ENCODE measurements around the gene LGMN. TPM values are rescaled to one million over a fixed set of nuclear protein-coding genes. Genes with fewer than 3 reads are reported as not detected.
"Not testable (repeated sequence)": the region's sequence is repeated elsewhere in the genome, so short reads cannot be mapped to it uniquely, and the experiment has no call there.

LGMN gene
- total RNA-seq, 2 experiments from 2014 or later = 0.63 to 1.2 TPM

DNA sequence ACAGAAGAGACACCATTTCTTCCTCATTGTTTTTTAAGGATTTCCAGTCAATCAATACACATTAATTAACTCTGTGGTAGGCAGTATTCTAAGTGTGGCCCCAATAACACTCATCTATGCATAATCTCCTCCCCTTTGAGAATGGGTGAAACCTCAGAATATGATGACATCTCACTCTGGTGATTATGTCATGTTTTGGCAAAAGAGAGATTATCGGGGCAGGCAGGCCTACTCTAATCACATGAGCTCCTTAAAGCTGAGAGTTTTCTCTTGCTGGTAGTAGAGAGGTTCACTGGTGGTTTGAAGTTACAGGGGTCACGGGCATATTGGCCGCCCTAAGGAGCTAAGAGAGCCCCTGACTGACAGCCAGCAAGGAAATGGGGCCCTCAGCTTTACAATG is 7.1 kb upstream of the LGMN start:
- H3K4me1 Mint-ChIP-seq = peaks cover 25% of the 10 kb centered on the region
- H3K36me3 Mint-ChIP-seq = peaks cover 3% of the 10 kb centered on the region
- H3K4me3 Mint-ChIP-seq = no peak overlapping the region
- CTCF ChIA-PET = no interaction called here
- no peak for ATAC-seq
- H3K27me3 Mint-ChIP-seq = peaks cover 23% of the 10 kb centered on the region
- no peak overlapping the region for H3K27ac Mint-ChIP-seq
- no peaks in the 10 kb centered on the region for H3K9me3 Mint-ChIP-seq (ENCODE audit: low read depth)
- no peak for DNase-seq

DNA sequence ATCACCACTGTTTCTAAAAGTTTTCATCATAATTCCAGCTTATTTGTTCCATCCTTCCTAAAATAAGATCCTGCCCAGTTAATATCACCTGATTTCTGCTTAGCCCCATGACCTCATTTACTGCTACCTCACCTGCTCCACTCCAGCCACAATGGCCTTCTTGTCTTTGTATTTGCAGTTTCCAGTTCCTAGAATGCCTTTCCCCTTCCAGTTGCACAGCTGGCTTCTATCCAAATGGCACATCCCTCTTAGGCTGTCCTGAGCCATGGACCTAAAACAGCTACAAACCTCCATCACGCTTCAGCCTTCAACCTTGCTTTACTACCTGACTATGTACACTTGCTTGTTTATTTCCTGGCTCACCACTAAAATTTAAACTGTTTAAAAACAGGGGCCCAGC is 6.5 kb upstream of the LGMN start:
- CTCF ChIA-PET = interaction anchor here (1.2 kb wide), 1 partner anchor 41 kb away, joined by 5 read pairs; no protein-coding TSS in a partner anchor
- Mint-ChIP-seq H3K27me3 (peaks cover 27% of the 10 kb centered on the region), H3K27ac (no peak overlapping the region), H3K4me3 (no peak overlapping the region), H3K9me3 (ENCODE audit: low read depth) (no peaks in the 10 kb centered on the region), H3K4me1 (peaks cover 25% of the 10 kb centered on the region), H3K36me3 (peaks cover 3% of the 10 kb centered on the region)
- no peak for ATAC-seq
- no peak for DNase-seq

DNA sequence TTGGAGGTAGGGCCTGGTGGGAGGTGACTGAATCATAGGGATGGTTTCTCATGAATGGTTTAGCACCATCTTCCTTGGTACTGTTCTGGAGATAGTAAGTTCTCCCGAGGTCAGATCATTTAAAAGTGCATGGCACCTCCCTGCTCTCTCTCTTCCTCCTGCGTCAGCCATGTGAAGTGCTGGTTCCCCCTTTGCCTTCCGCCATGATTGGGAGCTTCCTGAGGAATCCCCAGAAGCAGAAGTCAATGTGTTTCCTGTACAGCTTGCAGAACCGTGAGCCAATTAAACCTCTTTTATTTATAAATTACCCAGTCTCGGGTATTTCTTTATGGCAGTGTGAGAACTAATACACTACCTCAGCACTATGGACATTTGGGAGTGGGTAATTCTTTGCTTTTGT is 4.8 kb upstream of the LGMN start:
- Mint-ChIP-seq H3K27me3 (peaks cover 45% of the 10 kb centered on the region), H3K9me3 (ENCODE audit: low read depth) (no peaks in the 10 kb centered on the region), H3K27ac (no peak overlapping the region), H3K4me1 (peaks cover 26% of the 10 kb centered on the region), H3K36me3 (peaks cover 4% of the 10 kb centered on the region), H3K4me3 (no peak overlapping the region)
- no peak for ATAC-seq
- CTCF ChIA-PET = no interaction called here
- DNase-seq = no peak

DNA sequence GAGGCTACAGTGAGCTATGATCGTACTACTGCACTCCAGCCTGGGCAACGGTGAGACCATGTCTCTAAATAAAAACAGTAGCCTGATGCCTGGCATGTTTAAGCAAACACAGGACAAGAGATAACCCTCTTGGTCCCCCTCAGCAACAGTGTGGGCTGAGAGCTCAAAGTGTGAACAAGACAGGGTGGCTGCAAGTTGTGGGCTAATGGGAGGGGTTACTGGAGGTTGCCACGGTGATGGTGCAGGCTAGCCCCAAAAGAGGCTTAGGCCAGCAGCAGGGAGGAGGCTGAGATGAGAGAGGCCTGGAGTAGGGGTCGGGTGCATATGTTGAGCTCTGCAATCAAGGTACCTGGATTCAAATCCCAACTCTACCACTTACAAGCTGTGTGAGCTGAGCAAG is 3.4 kb upstream of the LGMN start:
- peaks cover 3% of the 10 kb centered on the region for H3K36me3 Mint-ChIP-seq
- CTCF ChIA-PET = interaction anchor here (2.0 kb wide), 1 partner anchor 32 kb away, joined by 7 read pairs; no protein-coding TSS in a partner anchor
- peaks cover 35% of the 10 kb centered on the region for H3K4me1 Mint-ChIP-seq
- H3K9me3 Mint-ChIP-seq (ENCODE audit: low read depth) = no peaks in the 10 kb centered on the region
- ATAC-seq = no peak
- no peak overlapping the region for H3K27ac Mint-ChIP-seq
- no peak overlapping the region for H3K4me3 Mint-ChIP-seq
- peaks cover 59% of the 10 kb centered on the region for H3K27me3 Mint-ChIP-seq
- DNase-seq = no peak

DNA sequence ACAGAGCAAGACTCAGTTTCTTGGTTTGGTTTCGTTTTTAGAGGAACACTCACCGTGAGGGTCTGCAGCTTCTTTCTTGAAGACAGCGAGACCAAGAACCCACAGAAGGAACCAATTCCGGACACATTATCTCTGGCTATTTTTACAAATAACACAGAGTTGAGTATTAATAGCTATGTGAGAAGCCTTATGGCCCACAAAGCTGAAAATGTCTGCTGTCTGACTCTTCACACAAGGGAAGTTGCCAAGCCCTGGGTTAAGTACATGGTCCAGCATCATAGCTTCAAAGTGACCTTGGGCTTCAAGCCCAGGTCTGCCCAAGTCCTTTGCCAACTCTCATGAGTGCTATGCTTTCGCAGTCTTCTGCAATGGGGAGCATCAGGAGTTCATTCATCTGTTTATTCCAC is 2.6 kb upstream of the LGMN start:
- DNase-seq (no peak), ATAC-seq (no peak)
- Mint-ChIP-seq H3K4me3 (peak overlapping the region; percentile 61), H3K4me1 (peaks cover 35% of the 10 kb centered on the region), H3K27me3 (peaks cover 66% of the 10 kb centered on the region), H3K36me3 (peaks cover 3% of the 10 kb centered on the region), H3K9me3 (ENCODE audit: low read depth) (no peaks in the 10 kb centered on the region), H3K27ac (no peak overlapping the region)
- CTCF ChIA-PET = interaction anchor here (0.7 to 2.0 kb wide), 3 partner anchors 33 to 43 kb away, joined by 3 to 7 read pairs (median 3); no protein-coding TSS in a partner anchor

DNA sequence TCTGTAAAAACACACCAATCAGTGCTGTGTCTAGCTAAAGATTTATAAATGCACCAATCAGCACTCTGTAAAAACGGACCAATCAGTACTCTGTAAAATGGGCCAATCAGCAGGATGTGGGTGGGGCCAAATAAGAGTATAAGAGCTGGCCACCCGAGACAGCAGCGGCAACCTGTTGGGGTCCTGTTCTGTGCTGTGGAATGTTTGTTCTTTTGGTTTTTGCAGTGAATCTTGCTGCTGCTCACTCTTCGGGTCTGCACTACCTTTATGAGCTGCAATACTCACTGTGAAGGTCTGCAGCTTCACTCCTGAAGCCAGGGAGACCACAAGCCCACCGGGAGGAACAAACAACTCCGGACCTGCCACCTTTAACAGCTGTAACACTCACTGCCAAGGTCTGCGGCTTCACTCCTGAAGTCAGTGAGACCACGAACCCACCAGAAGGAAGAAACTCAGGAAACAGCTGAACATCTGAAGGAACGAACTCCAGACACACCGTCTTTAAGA is 1.8 kb upstream of the LGMN start:
- not testable (repeated sequence) for H3K9me3 Mint-ChIP-seq (ENCODE audit: low read depth); DNase-seq; ATAC-seq; H3K36me3 Mint-ChIP-seq; H3K27ac Mint-ChIP-seq
- peaks cover 73% of the 10 kb centered on the region for H3K27me3 Mint-ChIP-seq
- peak overlapping the region; percentile 61 for H3K4me3 Mint-ChIP-seq
- H3K4me1 Mint-ChIP-seq = peaks cover 32% of the 10 kb centered on the region
- CTCF ChIA-PET = interaction anchor here (1.3 to 2.0 kb wide), 2 partner anchors 34 to 37 kb away, joined by 3 to 7 read pairs; no protein-coding TSS in a partner anchor

DNA sequence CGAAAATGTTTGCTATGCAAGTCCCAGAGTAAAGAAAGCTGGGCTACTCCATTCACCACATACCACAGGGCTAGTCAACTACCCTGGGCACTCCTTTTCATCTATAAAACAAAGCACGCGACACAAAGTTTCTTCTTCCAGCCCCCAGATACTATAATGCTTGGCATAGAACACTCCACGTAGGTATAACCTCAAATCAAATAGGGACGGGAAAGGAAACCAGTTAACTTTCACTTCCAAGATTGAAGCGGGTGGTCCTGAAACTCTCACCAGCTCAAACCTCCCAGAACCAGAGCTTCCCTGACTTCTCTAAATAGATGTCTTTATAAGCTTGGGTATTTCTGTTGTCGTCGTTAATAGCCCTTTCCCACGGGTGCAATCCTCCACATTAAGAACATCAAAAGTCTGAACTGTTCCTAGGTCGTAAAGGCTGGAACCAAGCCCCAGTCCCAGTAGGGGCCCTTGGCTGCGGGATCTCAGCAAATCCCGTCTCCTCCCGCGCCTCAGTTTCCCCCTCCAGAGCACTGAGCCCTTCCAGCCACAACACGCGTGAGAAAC is 647 bp downstream of the LGMN start:
- H3K4me3 Mint-ChIP-seq = peak overlapping the region; percentile 31
- H3K27me3 Mint-ChIP-seq = peaks cover 70% of the 10 kb centered on the region
- H3K36me3 Mint-ChIP-seq = peaks cover 3% of the 10 kb centered on the region
- H3K27ac Mint-ChIP-seq = no peak overlapping the region
- CTCF ChIA-PET = no interaction called here
- peaks cover 31% of the 10 kb centered on the region for H3K4me1 Mint-ChIP-seq
- H3K9me3 Mint-ChIP-seq (ENCODE audit: low read depth) = no peaks in the 10 kb centered on the region
- ATAC-seq (peak; percentile 6), DNase-seq (no peak)

DNA sequence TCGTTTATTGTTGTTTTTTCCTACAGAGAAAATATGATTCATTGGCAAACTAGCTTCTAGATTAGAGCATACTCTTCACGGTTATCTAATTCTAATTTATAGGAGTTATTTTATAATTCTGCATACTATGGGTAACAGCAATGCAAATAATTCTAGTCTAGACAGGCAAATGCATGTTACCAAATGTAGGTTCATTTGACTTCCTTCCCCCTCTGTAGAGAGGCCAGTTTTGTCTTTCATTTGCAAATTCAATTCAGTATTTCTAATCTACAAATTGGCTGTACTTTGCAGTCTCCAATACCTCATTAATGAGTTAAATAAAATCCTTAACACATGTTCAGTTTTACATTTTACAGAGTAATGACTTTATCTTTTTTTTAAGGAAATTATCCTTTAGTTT is 4.2 kb downstream of the LGMN start:
- Mint-ChIP-seq H3K27me3 (peaks cover 60% of the 10 kb centered on the region), H3K36me3 (peaks cover 1% of the 10 kb centered on the region), H3K4me3 (no peak overlapping the region), H3K4me1 (peaks cover 18% of the 10 kb centered on the region), H3K27ac (no peak overlapping the region), H3K9me3 (ENCODE audit: low read depth) (no peaks in the 10 kb centered on the region)
- no peak for DNase-seq
- ATAC-seq = no peak
- CTCF ChIA-PET = interaction anchor here (0.8 kb wide), 1 partner anchor 15 kb away, joined by 3 read pairs; no protein-coding TSS in a partner anchor

DNA sequence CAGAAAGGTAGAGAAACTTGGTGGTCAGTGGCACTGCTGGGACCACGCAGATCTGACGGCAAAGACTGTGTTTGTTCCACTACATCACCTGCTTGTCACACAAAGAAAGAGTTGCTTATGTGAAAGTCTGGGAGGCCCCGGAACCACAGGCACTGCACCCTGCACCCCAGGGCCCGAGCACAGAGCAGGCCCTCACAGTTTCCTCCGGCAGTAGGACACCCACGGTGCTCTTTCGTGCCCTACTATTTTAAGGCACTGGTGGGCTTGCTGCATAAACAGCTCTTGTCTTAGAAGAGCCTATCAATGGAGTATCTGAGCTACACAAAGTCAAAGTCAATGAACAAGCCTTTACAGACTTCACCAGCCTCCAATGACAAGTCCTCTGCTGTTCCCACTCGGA is 8.0 kb downstream of the LGMN start:
- ATAC-seq (no peak), DNase-seq (no peak)
- CTCF ChIA-PET = no interaction called here
- Mint-ChIP-seq H3K36me3 (peaks cover 1% of the 10 kb centered on the region), H3K4me1 (peaks cover 5% of the 10 kb centered on the region), H3K27me3 (peaks cover 49% of the 10 kb centered on the region), H3K4me3 (no peak overlapping the region), H3K9me3 (ENCODE audit: low read depth) (no peaks in the 10 kb centered on the region), H3K27ac (no peak overlapping the region)

DNA sequence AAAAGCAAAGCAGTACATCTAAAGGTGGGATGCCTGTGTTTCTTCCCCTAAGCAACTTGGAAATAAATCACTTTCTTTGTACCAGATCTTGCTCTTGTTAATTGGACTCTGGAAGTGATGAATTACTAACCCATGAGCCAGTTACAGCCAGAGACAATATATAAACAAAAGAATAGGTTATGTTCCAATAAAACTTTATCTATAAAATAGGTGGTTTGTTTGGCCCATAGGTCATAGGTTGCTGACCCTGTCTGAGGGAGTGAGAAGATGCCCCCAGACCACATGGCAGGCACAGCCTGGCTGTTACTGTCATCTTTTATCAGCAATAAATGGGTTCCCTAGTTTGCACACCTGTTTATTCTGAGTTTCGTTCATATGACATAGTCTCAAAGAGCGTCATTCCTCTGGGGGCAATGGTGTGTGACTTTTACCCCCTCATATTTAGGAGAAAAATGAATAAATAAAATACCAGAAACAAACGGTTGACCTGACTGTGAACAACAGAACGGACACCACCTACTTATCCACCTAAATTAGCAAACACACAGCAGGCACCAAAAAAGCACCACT is 10.7 kb downstream of the LGMN start:
- no peak overlapping the region for H3K27ac Mint-ChIP-seq
- H3K9me3 Mint-ChIP-seq (ENCODE audit: low read depth) = no peaks in the 10 kb centered on the region
- ATAC-seq = no peak
- H3K27me3 Mint-ChIP-seq = peaks cover 62% of the 10 kb centered on the region
- H3K4me3 Mint-ChIP-seq = no peak overlapping the region
- DNase-seq = no peak
- H3K4me1 Mint-ChIP-seq = peaks cover 5% of the 10 kb centered on the region
- peaks cover 1% of the 10 kb centered on the region for H3K36me3 Mint-ChIP-seq
- CTCF ChIA-PET = no interaction called here

DNA sequence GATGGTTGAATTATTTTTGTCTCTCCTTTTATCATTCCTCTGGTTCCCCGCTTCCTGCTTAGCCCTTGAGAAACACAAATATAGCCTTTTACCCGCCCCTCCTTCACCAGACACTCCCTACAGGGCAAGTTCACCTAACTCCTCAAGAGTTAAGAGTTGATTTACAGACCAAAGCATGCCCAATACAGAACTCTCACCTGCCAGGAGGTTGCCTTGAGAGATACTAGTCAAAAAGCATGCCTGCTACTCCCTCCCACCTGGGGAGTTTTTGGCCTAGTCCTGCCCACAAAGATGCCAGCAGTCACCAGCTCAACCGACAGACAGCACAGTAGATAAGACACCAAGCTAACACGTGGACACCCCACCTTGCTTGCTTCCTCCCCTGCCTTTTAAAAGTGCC is 11.2 kb downstream of the LGMN start:
- peaks cover 5% of the 10 kb centered on the region for H3K4me1 Mint-ChIP-seq

DNA sequence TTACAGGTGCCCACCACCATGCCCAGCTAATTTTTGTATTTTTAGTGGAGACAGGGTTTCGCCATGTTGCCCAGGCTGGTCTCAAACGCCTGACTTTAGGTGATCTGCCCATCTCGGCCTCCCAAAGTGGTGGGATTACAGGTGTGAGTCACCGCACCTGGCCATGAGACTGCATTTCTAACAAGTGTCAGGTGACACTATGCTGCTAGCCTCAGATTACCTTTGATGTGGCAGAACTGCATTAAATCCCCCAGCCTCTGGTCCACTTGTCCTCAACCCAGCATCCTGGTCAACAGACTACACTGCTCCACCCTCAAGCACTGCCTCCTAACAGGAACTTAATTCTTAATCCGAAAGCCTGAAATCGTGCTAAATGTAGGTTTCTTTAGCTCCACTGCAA is 13.1 kb downstream of the LGMN start:
- Mint-ChIP-seq H3K4me1 (peaks cover 6% of the 10 kb centered on the region), H3K36me3 (peaks cover 11% of the 10 kb centered on the region), H3K27ac (no peak overlapping the region), H3K9me3 (ENCODE audit: low read depth) (peaks cover 2% of the 10 kb centered on the region), H3K4me3 (no peak overlapping the region), H3K27me3 (peaks cover 71% of the 10 kb centered on the region)
- CTCF ChIA-PET = no interaction called here
- ATAC-seq = no peak
- DNase-seq = no peak

More for the DNA sequence above, 11.2 kb downstream of the LGMN start:
- H3K36me3 Mint-ChIP-seq = peaks cover 3% of the 10 kb centered on the region
- no peak overlapping the region for H3K27ac Mint-ChIP-seq
- peaks cover 67% of the 10 kb centered on the region for H3K27me3 Mint-ChIP-seq
- no peak for DNase-seq
- CTCF ChIA-PET = no interaction called here
- H3K9me3 Mint-ChIP-seq (ENCODE audit: low read depth) = no peaks in the 10 kb centered on the region
- H3K4me3 Mint-ChIP-seq = no peak overlapping the region
- no peak for ATAC-seq

DNA sequence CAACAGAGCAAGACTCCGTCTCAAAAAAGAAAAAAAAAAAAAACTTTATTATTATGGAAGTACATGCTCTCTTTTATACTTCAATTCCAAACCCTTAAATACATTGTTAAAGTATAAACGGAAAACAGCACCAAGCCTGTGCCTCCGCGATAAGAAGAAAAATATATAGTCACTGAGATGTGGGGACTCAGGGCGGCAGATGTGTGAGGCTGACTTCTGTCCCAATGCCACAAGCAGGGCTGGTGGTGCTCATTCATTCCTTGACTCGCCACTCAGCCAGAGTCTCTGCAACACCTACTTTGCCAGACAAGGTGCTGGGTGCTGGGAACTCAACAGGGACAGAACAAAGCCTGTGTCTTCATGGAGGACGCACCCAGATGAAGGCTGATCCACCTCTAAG is 13.8 kb downstream of the LGMN start:
- CTCF ChIA-PET = no interaction called here
- DNase-seq (no peak), ATAC-seq (no peak)
- no peak overlapping the region for H3K4me3 Mint-ChIP-seq
- no peak overlapping the region for H3K27ac Mint-ChIP-seq
- peaks cover 2% of the 10 kb centered on the region for H3K9me3 Mint-ChIP-seq (ENCODE audit: low read depth)
- peaks cover 11% of the 10 kb centered on the region for H3K36me3 Mint-ChIP-seq
- peaks cover 71% of the 10 kb centered on the region for H3K27me3 Mint-ChIP-seq
- peaks cover 13% of the 10 kb centered on the region for H3K4me1 Mint-ChIP-seq

DNA sequence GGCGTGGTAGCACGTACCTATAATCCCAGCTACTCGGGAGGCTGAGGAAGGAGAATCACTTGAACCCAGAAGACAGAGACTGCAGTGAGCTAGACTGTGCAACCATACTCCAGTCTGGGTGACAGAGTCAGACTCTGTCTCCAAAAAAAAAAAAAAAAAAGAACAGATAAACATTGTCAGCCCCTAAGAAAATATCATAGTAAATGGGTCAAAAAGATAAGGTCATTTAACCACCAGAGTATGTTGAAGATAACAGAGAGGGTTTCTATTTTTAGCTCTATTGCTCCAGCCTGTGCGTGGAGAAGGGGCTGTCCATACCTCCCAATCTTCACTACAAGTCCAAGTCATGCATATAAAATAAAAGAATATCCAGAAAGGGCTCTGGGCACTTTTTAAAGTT is 15.4 kb downstream of the LGMN start:
- Mint-ChIP-seq H3K9me3 (ENCODE audit: low read depth) (peaks cover 2% of the 10 kb centered on the region), H3K4me3 (no peak overlapping the region), H3K4me1 (peaks cover 26% of the 10 kb centered on the region), H3K36me3 (peaks cover 9% of the 10 kb centered on the region), H3K27ac (no peak overlapping the region), H3K27me3 (peaks cover 76% of the 10 kb centered on the region)
- no peak for ATAC-seq
- CTCF ChIA-PET = interaction anchor here (0.7 kb wide), 1 partner anchor 303 kb away, joined by 3 read pairs; no protein-coding TSS in a partner anchor
- no peak for DNase-seq
